HepG2 (cell line): ENCODE data around the gene SLC23A3. TPM values are rescaled to one million over a fixed set of nuclear protein-coding genes. Genes with fewer than 3 reads are reported as not detected.

Experiments
- DPF2 ChIP-seq: sonication (generic); formaldehyde crosslinking; IDR thresholded peaks from 2 replicates; pipeline ENCODE4 v1.4.0; 2020; ENCODE audit warnings: mild to moderate bottlenecking, low read depth, missing genetic modification reagents, borderline replicate concordance
- ELF1 ChIP-seq: sonication (generic); formaldehyde crosslinking; IDR thresholded peaks from 2 replicates; pipeline ENCODE4 v1.4.0; 2020; ENCODE audit warnings: missing genetic modification reagents
- ELF3 ChIP-seq: IDR thresholded peaks from 2 replicates; pipeline ENCODE4 v1.6.1; 2016; ENCODE audit warnings: missing genetic modification reagents, missing compliant biosample characterization
- GATAD2A ChIP-seq: IDR thresholded peaks from 2 replicates; pipeline ENCODE4 v1.6.1; 2016
- GLI4 ChIP-seq: sonication (generic); formaldehyde crosslinking; IDR thresholded peaks from 2 replicates; pipeline ENCODE4 v1.5.1; 2020; ENCODE audit warnings: missing genetic modification reagents, mild to moderate bottlenecking, moderate library complexity, borderline replicate concordance
- HCFC1 ChIP-seq: fragments of 150-350 bp; IDR thresholded peaks from 2 replicates; pipeline ENCODE4 v1.6.1; 2014; ENCODE audit warnings: low read depth, low read length
- MIER2 ChIP-seq: IDR thresholded peaks from 2 replicates; pipeline ENCODE4 v1.6.1; 2016; ENCODE audit warnings: missing biosample characterization, missing genetic modification reagents
- NFE2 ChIP-seq: sonication (generic); formaldehyde crosslinking; IDR thresholded peaks from 2 replicates; pipeline ENCODE4 v1.4.0; 2020; ENCODE audit warnings: missing genetic modification reagents
- NR2F2 ChIP-seq: IDR thresholded peaks from 2 replicates; pipeline ENCODE4 v1.6.1; 2012; ENCODE audit warnings: low read depth, inconsistent platforms, borderline replicate concordance
- POGK ChIP-seq: sonication (generic); formaldehyde crosslinking; conservative IDR thresholded peaks from 2 replicates; pipeline ENCODE4 v1.8.0; 2022; ENCODE audit warnings: mild to moderate bottlenecking, moderate library complexity, missing genetic modification reagents
- PTBP1 ChIP-seq: fragments of 200-400 bp; formaldehyde crosslinking; IDR thresholded peaks from 2 replicates; pipeline ENCODE4 v1.6.1; 2018; ENCODE audit warnings: low read length, low read depth; ENCODE audit not compliant: poor library complexity, severe bottlenecking
- REST ChIP-seq, 2 experiments: IDR thresholded peaks; 2 replicates each; pipeline ENCODE4 v1.6.1; 2011 to 2012; ENCODE audit warnings: low read length in 2 of 2, borderline replicate concordance in 1 of 2, low read depth in 1 of 2, mild to moderate bottlenecking in 1 of 2, moderate library complexity in 1 of 2
- SNAPC2 ChIP-seq: sonication (generic); formaldehyde crosslinking; IDR thresholded peaks from 2 replicates; pipeline ENCODE4 v1.8.1; 2022; ENCODE audit warnings: mild to moderate bottlenecking, missing genetic modification reagents
- TOPORS ChIP-seq: sonication (generic); formaldehyde crosslinking; IDR thresholded peaks from 2 replicates; pipeline ENCODE4 v1.8.0; 2023; ENCODE audit warnings: mild to moderate bottlenecking, missing genetic modification reagents
- TP53 ChIP-seq: sonication (generic); formaldehyde crosslinking; conservative IDR thresholded peaks from 2 replicates; pipeline ENCODE4 v1.4.0; 2020; ENCODE audit warnings: missing genetic modification reagents
- ZNF17 ChIP-seq: sonication (generic); formaldehyde crosslinking; IDR thresholded peaks from 2 replicates; pipeline ENCODE4 v1.5.0; 2020; ENCODE audit warnings: mild to moderate bottlenecking, missing genetic modification reagents
- ZNF253 ChIP-seq: sonication (generic); formaldehyde crosslinking; IDR thresholded peaks from 2 replicates; pipeline ENCODE4 v1.8.0; 2022; ENCODE audit warnings: mild to moderate bottlenecking, missing genetic modification reagents, borderline replicate concordance
- ZNF432 ChIP-seq: sonication (generic); formaldehyde crosslinking; IDR thresholded peaks from 2 replicates; pipeline ENCODE4 v1.5.0; 2020; ENCODE audit warnings: missing genetic modification reagents, mild to moderate bottlenecking, borderline replicate concordance
- ZNF564 ChIP-seq: sonication (generic); formaldehyde crosslinking; IDR thresholded peaks from 2 replicates; pipeline ENCODE4 v1.8.1; 2023; ENCODE audit warnings: mild to moderate bottlenecking, missing genetic modification reagents
- ZNF709 ChIP-seq: sonication (generic); formaldehyde crosslinking; IDR thresholded peaks from 2 replicates; pipeline ENCODE4 v1.5.0; 2020; ENCODE audit warnings: mild to moderate bottlenecking, missing genetic modification reagents
- ZNF75D ChIP-seq: sonication (generic); formaldehyde crosslinking; IDR thresholded peaks from 2 replicates; pipeline ENCODE4 v1.8.1; 2023; ENCODE audit warnings: missing genetic modification reagents, mild to moderate bottlenecking, borderline replicate concordance
- polyA plus RNA-seq, 8 experiments: library from polyadenylated mRNA; depleted of rRNA in 3 of 8; stranded (reverse) in 7 of 8; unstranded in 1 of 8; fragments of >200 nt; fragmentation: Illumina TruSeq in 4 of 8; extraction: Trizol in 4 of 8; gene quantifications; 2 replicates each; pipeline versions ENCODE4 v1.2.1 to v1.2.3, GENCODE V29; 2011 to 2016; ENCODE audit warnings: low read depth in 4 of 8, missing spikeins in 1 of 8, mixed read lengths in 1 of 8; ENCODE audit not compliant: insufficient read depth in 1 of 8
- total RNA-seq, 5 experiments: library from RNA; depleted of rRNA; stranded (reverse); fragments of >200 nt; fragmentation: Illumina TruSeq; extraction: Trizol; gene quantifications; 2 replicates each; pipeline ENCODE4 v1.2.3, GENCODE V29; 2016; ENCODE audit warnings: low read depth in 1 of 5

The SLC23A3 gene
- total and polyA plus RNA-seq, 2 of the 13 experiments (the other 11 are each of a cell fraction or from before 2014, with no cell fraction given): 0.38 to 0.78 TPM

GRCh38 chr2:219218732-219219701 is 49.2 kb upstream of the SLC23A3 start, which contains the start of gene ABCB6 (continued):
- TF ChIP-seq POGK (CRISPR knock-in tag): peak; percentile 94
- peak; percentile 62; the same call in 1 of the 2 replicates for TF ChIP-seq GLI4 (CRISPR knock-in tag)
- TF ChIP-seq MIER2: peak; percentile 82
- peak; percentile 77 for TF ChIP-seq ELF3 (CRISPR knock-in tag)
- no peak; the same call in 1 of the 2 replicates for TF ChIP-seq NR2F2
- peak; percentile 94 for TF ChIP-seq TP53 (CRISPR knock-in tag)
- no peak; a peak in 1 of 4 replicates for TF ChIP-seq REST (IDR thresholded peaks at IDR 0.05; ENCODE audit: borderline replicate concordance in 1 of 2, low read depth in 1 of 2, low read length in 2 of 2)
- peak; percentile 29; the same call in 1 of the 2 replicates for TF ChIP-seq ELF1 (CRISPR knock-in tag)
- no peak; the same call in 1 of the 2 replicates for TF ChIP-seq ZNF17 (CRISPR knock-in tag)
- peak; percentile 99 for TF ChIP-seq SNAPC2 (CRISPR knock-in tag)
- TF ChIP-seq ZNF432: no peak
- TF ChIP-seq ZNF75D (CRISPR knock-in tag): no peak
- peak; percentile 68 for TF ChIP-seq GATAD2A
- TF ChIP-seq ZNF709 (CRISPR knock-in tag): peak; percentile 98
- TF ChIP-seq PTBP1: no peak
- peak; percentile 88; the same call in 1 of the 2 replicates for TF ChIP-seq ZNF564 (CRISPR knock-in tag)
- TF ChIP-seq TOPORS (CRISPR knock-in tag): peak; percentile 95
- TF ChIP-seq ZNF253 (CRISPR knock-in tag): no peak
- TF ChIP-seq HCFC1: no peak; the same call in 1 of the 2 replicates
- TF ChIP-seq NFE2 (CRISPR knock-in tag): no peak
- 0 out of 2 replicates have a peak, but pooled peaks have one; percentile 11 for TF ChIP-seq DPF2 (CRISPR knock-in tag)
